ENCODE results near the gene STXBP1. TPM values are rescaled to one million over a fixed set of nuclear protein-coding genes. Genes with fewer than 3 reads are reported as not detected.

The STXBP1 gene
- total and polyA plus RNA-seq, 2 of the 4 experiments (the other 2 are of a cell fraction), result 15.8 to 22.6 TPM

DNA sequence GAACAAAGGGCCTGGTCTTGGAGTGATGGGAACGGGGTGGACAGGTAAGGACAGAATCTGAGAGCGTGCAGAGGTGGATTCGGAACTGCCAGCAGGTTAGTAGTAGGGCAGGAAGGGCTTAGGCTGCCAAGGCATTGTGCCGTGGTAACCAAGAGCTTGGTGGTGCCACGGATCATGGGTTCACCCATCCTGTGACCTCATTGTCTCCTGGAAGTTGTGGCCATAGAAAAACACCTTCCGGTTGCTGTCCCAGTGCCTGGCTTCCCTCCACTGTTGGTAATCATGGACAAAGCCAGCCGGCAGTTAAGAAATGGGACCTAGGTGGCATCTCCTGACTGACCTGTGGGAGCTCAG lies 52.2 kb downstream of the STXBP1 start:
- intact Hi-C loops (cut with micrococcal nuclease), result no loop called here
- DNase-seq (no peak), ATAC-seq (ENCODE audit: low read depth) (no peak)
- no peak overlapping the region for H3K4me3 ChIP-seq (ENCODE audit: insufficient read depth, low read depth, low read length)
- H4K20me1 ChIP-seq (ENCODE audit: insufficient read depth, low read length), result no peaks in the 10 kb centered on the region
- H3K4ac ChIP-seq (ENCODE audit: low read depth, low read length), result no peak overlapping the region
- POLR2A ChIA-PET (ENCODE audit: unreplicated experiment), result no interaction called here
- CTCF ChIA-PET, result no interaction called here
- no peak overlapping the region for H2BK15ac ChIP-seq (ENCODE audit: low read depth, low read length)
- peaks cover 4% of the 10 kb centered on the region; the same call in 1 of the 2 replicates for H3K9me1 ChIP-seq (ENCODE audit: insufficient read depth, low read length)
- no peak overlapping the region for H2AK9ac ChIP-seq (replicated peaks; ENCODE audit: low read depth, low read length, poor library complexity)
- H3K9me3 ChIP-seq (ENCODE audit: control insufficient read depth, insufficient read depth, low read length), result no peaks in the 10 kb centered on the region
- peaks cover 37% of the 10 kb centered on the region for H3K36me3 ChIP-seq (ENCODE audit: control insufficient read depth, insufficient read depth, low read length)
- H3K27me3 ChIP-seq (ENCODE audit: control insufficient read depth, insufficient read depth, low read length), result no peaks in the 10 kb centered on the region
- H3K4me1 ChIP-seq (ENCODE audit: control insufficient read depth, insufficient read depth, low read length), result peaks cover 7% of the 10 kb centered on the region; the same call in 1 of the 2 replicates
- H3K4me2 ChIP-seq (ENCODE audit: low read depth, low read length), result no peak overlapping the region
- H2BK120ac ChIP-seq (ENCODE audit: low read depth, low read length), result no peak overlapping the region
- no peak overlapping the region for H2BK5ac ChIP-seq (ENCODE audit: low read depth, low read length, poor library complexity, severe bottlenecking)
- no peak overlapping the region for H3K56ac ChIP-seq (ENCODE audit: extremely low read depth, insufficient read depth, low read length)
- 92% methylated on average over 6 of the region's 7 CpGs; no CpG with 5 or more reads in 1 of the 2 experiments for WGBS, 2 experiments (ENCODE audit: extremely low coverage in 2 of 2, insufficient read length in 1 of 2)
- no peak overlapping the region for H4K91ac ChIP-seq (ENCODE audit: insufficient read depth, low read depth, low read length)
- in situ Hi-C loops (cut with MboI; ENCODE audit: low sequenced_read_pairs), result no loop called here
- no peak overlapping the region for H4K5ac ChIP-seq (ENCODE audit: low read depth, low read length)
- no peak overlapping the region for H2AFZ ChIP-seq (replicated peaks; ENCODE audit: low read length, poor library complexity)
- BruUV-seq (replicated peaks), result no TSS peak
- dilution Hi-C loops (cut with HindIII; ENCODE audit: low sequenced_read_pairs, unreplicated experiment), result no loop called here
- no peak overlapping the region for H3K23ac ChIP-seq (ENCODE audit: low read depth, low read length)
- no peak overlapping the region for H3K27ac ChIP-seq (ENCODE audit: insufficient read depth, low read length)
- no peak overlapping the region for H3K9ac ChIP-seq (ENCODE audit: low read depth, low read length)
- TF ChIP-seq RCOR1 (IDR thresholded peaks at IDR 0.05; ENCODE audit: insufficient replicate concordance, low read length) (no peak), MXI1 (IDR thresholded peaks at IDR 0.05; ENCODE audit: borderline replicate concordance, low read depth, low read length) (no peak), CHD1 (IDR thresholded peaks at IDR 0.05; ENCODE audit: low read depth, low read length) (no peak), NFE2L2 (IDR thresholded peaks at IDR 0.05; ENCODE audit: low read depth, low read length) (no peak), SMC3 (IDR thresholded peaks at IDR 0.05; ENCODE audit: low read depth, low read length) (no peak), CEBPB (IDR thresholded peaks at IDR 0.05; ENCODE audit: low read depth, low read length) (no peak), RFX5 (IDR thresholded peaks at IDR 0.05; ENCODE audit: low read depth, low read length) (no peak), FOS (IDR thresholded peaks at IDR 0.05; ENCODE audit: low read depth, low read length) (no peak), MAZ (IDR thresholded peaks at IDR 0.05; ENCODE audit: borderline replicate concordance, low read depth, low read length) (no peak)
- TF ChIP-seq, protein P1, sequence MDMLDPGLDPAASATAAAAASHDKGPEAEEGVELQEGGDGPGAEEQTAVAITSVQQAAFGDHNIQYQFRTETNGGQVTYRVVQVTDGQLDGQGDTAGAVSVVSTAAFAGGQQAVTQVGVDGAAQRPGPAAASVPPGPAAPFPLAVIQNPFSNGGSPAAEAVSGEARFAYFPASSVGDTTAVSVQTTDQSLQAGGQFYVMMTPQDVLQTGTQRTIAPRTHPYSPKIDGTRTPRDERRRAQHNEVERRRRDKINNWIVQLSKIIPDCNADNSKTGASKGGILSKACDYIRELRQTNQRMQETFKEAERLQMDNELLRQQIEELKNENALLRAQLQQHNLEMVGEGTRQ (IDR thresholded peaks at IDR 0.05; ENCODE audit: low read depth, low read length), result no peak
- TF ChIP-seq, protein P2, sequence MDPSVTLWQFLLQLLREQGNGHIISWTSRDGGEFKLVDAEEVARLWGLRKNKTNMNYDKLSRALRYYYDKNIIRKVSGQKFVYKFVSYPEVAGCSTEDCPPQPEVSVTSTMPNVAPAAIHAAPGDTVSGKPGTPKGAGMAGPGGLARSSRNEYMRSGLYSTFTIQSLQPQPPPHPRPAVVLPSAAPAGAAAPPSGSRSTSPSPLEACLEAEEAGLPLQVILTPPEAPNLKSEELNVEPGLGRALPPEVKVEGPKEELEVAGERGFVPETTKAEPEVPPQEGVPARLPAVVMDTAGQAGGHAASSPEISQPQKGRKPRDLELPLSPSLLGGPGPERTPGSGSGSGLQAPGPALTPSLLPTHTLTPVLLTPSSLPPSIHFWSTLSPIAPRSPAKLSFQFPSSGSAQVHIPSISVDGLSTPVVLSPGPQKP (IDR thresholded peaks at IDR 0.05; ENCODE audit: borderline replicate concordance, low read depth, low read length), result no peak
- H2BK20ac ChIP-seq (ENCODE audit: low read depth, low read length), result no peak overlapping the region
- H3K79me1 ChIP-seq (ENCODE audit: low read depth in 1 of 2, low read length in 2 of 2), result no peaks in the 10 kb centered on the region
- no peak overlapping the region for H4K8ac ChIP-seq (ENCODE audit: low read depth in 2 of 2, low read length in 2 of 2)
- H3K18ac ChIP-seq (ENCODE audit: low read depth, low read length), result no peak overlapping the region
- no peak overlapping the region for H3K14ac ChIP-seq (replicated peaks; ENCODE audit: low read depth, low read length)
- H2AK5ac ChIP-seq (ENCODE audit: low read depth, low read length), result no peak overlapping the region
